SIG-M5 (cell line): ENCODE data around the gene LDB3.

Experiments
- DNase-seq: peaks from one replicate; lab custom pipeline; 2025; lab: John Stamatoyannopoulos, UW

LDB3 gene

DNA sequence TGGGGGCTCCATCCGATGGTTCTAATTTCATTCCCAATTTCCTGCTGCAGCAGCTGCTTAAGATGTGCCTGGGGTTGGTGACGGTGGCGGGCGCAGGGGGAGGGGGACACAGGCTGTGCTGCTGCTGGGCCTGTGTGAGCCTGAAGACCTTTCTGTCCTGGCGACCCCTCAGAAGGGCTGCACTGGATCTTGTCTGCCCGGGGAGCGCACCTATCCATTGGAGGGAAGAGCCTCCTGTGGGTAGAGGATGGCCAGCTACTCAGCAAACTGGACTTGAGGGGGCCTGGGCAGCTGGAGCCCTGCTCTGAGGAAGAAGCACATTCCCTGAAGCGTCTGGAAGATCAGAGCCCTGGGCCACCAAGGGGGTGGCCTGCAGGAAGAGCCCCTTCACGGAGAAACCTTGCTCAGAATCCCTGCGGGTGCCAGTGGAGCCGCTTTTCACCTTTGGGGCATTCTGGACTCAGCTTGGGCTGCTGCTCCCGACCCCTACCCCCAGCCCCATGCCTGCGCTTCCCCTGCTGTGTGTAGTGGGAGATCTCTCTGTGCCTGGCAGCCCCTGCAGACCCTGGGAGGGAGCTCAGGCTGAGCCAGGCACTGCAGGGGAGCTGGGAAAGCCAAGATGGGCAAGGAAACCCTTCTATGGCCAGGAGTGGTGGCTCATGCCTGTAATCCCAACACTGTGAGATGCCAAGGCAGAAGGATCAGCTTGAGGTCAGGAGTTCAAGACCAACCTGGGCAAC is 17.8 kb downstream of the LDB3 start:
- no peak for DNase-seq

- no peak for DNase-seq
These were observed 18.7 kb downstream of the LDB3 start for GRCh38 chr10:86686972-86687371.

DNA sequence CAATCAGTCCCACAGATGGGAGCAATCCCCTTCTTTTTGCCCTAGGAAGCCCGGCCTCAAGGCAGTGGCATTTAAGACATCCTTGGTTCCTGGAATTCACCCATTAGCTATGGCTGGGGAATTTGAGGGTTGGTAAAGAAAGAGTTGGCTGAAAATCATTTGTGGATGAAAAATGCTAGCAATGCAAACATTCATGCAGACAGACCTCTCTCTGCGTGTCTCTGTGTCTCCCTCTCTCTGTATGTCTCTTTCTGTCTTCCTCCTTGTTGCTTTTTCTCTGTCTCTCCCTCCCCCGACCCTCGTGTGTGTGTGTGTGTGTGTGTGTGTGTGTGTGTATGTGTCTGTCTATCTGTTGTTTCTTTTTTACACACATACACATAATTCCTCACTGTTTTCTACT is 19.4 kb downstream of the LDB3 start:
- no peak for DNase-seq

DNA sequence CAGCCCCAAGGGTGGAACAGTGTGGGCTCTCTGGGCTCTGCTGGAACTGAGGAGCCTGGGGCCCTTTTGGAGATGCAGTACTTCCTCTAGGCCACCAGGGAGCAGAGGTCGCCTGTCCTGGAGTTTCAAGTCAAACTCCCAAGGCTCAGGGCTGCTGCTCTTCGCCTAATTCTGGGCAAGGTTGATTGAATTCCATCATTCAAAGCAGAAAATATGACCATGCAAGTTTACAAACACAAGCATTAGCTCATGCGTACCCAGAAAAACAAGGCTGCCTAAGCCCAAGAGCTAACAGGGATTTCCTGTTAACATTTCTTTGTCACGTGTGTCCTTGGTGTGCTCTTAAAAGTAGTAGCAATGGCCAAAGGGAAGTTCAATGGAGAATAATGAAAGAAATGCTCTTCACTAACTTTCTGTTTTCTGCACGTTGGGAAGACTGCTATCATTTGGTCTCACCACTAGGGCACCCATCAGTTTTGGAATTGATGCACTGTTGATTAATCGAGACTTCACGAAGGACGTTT is 20.1 kb downstream of the LDB3 start:
- no peak for DNase-seq

DNA sequence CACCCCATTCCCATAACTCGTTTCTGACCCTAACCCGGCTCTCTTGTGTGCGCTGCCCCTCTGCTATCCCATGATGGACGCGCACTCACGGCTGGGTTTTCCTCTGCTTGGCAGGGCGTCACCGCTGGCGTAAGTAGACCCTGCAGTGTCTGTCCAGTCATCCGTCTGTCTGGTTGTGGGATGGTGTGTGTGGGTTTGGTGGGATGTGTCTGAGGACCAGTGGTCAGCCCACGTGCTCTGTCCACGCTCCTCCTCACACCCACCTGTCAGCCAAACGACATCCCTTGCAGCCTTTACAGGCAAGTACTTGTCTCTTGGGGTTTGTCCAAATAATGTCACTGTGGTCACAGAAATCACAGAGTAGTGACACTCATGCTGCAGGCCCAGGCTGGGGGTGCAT is 20.8 kb downstream of the LDB3 start:
- no peak for DNase-seq

GRCh38 chr10:86690231-86690630 is 21.9 kb downstream of the LDB3 start:
- no peak for DNase-seq

GRCh38 chr10:86690657-86691084 is 22.4 kb downstream of the LDB3 start:
- no peak for DNase-seq

GRCh38 chr10:86691333-86692022 is 23.2 kb downstream of the LDB3 start:
- DNase-seq = no peak

- no peak for DNase-seq
These were observed 23.8 kb downstream of the LDB3 start for GRCh38 chr10:86692023-86692514.

DNA sequence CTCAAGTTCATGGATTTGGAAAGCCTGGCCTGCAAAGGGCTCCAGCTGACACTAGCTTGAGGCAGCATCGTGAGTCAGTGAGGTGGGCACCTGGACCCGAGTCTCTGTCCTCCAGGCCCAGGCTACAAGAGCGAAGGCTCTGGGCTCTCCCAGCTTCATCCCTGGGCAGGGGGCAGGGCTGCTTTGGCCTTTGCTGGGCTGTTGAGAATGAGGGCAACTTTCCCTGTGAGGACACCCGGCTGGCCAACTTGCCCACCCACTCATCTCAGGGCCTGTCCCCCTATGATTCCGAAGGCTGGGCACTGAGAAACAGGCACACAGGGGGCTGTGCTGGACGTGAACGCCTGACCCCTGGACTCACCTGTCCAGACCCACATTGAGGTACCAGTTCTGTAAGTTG is 24.4 kb downstream of the LDB3 start:
- DNase-seq = no peak

- DNase-seq = no peak
These were observed 25.0 kb downstream of the LDB3 start for GRCh38 chr10:86693275-86693674.

DNA sequence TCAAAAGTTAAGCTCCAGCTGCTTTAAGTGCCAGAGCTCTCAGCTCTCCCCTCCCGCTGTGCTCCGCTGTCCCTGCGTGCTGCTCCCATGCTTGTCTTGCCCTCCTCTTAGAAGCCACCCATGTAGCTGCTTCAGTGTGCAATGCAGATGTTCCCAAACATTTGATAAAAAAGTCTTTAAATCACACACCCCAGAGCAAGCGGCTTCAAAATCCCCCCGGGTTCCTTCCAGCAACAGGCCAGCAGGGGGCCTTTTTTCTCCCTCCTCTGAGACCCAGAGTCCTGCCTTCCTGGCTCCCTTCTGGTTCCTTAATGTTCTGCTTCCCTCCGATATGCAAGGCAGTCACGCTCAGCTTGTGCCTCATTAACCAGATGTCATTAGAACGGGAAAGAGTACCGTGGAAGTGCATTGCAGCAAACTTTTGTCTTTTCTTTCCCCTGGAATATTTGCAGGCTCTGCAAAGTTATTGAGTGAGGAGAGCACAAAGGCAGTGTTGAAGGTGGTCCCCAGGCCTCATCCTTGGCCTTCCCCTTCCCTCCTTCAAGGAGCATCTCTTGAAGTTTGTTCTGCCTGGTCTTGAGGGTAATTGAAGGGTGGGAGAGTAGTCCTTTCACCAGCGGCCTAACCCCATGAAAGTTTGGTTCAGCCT is 25.5 kb downstream of the LDB3 start:
- no peak for DNase-seq

GRCh38 chr10:86698207-86698940 is 30.1 kb downstream of the LDB3 start:
- no peak for DNase-seq

DNA sequence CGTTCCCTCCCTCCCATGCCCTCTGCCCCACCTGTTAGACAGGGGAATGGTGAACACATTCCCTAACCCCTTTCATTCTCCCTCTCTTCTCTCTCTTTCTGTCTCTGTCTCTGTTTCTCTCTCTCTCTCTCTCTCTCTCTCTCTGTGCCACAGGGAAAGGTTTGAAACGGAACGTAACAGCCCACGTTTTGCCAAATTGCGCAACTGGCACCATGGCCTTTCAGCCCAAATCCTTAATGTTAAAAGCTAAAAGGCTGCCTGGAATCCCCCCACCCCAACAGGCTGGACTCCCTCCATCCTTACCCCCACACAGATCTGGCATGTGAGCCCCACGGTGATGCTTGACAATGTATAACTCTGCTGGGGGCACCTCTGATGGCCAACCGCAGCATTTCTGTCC is 30.8 kb downstream of the LDB3 start:
- DNase-seq = no peak

GRCh38 chr10:86699541-86699940 is 31.2 kb downstream of the LDB3 start:
- DNase-seq = no peak

GRCh38 chr10:86699991-86700840 is 31.9 kb downstream of the LDB3 start:
- no peak for DNase-seq

DNA sequence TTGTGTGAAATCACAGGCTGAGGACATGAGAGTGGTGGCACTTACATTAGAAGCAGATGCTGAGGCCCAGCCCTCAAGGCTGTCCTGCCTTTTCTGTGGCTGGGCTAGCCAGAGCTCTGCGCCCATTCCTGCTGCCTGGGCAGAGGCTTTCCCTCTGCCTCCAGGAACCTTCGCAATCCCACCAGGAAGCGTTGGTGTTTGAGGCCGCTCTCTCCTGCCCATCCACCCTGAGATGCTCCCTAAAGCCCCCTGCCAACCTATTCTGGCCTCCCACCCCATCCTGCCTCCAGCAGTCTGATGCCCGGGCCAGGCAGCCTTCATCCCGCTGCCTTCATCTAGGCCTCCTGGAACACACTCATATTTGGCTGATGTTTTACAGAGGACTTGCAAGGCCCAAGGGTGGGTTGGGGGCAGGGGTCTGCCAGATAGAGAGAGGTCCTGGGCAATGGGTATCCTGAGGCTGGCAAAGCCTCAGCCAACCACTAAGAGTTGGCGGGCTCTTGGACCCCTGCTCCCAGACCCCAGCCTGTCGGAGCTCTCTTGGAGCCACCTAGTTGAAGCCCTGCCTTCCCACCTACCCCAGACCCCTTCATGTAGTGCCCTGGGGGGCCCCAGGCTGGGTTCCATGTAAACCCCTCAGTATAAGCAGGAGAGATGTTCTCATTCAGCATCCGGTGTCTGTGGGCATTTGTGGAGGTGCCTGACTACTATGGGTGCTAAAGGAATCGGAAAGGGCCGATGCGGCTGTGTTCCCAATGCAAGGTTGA is 32.7 kb downstream of the LDB3 start:
- DNase-seq = no peak

DNA sequence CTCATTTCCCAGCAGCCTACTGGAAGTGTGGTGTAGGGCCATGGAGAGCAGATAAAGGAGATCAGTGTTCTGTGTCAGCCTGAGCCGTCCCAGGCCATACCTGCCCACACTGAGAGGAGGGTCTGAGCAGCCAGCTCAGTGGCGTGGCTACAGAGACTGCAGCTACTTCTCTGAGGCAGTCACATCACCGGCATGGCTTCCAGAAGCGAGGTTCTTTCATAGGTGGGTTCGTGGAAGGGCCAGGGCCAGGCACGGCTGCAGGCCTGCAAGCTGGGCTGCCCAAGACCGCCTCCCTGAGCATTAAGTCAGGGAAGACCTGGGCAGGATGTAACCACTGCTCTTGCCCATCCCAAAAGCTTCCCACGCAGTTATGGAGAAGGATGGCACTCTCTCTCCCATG is 34.9 kb downstream of the LDB3 start:
- no peak for DNase-seq

DNA sequence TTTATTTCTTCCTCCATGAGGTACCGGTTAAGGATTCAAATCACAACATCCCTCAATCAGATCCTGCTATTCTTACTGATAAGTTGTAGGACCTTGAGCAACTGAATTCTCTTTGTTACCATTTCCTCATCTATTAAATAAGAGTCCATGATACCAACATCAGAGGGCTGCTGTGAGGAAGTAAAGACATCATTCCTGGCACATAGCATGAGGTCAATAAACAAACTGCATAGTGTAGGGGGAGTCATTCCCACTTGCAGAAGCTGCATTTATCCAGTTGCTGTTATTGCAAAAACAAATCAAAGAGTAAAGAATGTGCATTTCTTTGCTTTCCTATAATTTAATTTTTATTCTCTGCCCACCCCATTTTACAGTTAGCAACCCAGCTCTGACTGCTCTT is 36.8 kb downstream of the LDB3 start:
- DNase-seq = no peak

- DNase-seq = no peak
These were observed 37.6 kb downstream of the LDB3 start for GRCh38 chr10:86705905-86706304.
